ENCODE measurements around the gene SFXN5. TPM values are rescaled to one million over a fixed set of nuclear protein-coding genes. Genes with fewer than 3 reads are reported as not detected.

Gene SFXN5
- total and polyA plus RNA-seq, 2 of the 8 experiments (the other 6 are each of a cell fraction or from before 2014, with no cell fraction given): 29.3 to 33.1 TPM

- Histone ChIP-seq H3K56ac (replicated peaks; ENCODE audit: insufficient read length, low read depth, low read length) (no peak overlapping the region), H2BK120ac (replicated peaks; ENCODE audit: low read depth, low read length) (no peak overlapping the region), H3K27me3 (replicated peaks in 1 of 4; ENCODE audit: control insufficient read depth in 3 of 4, extremely low read depth in 1 of 4, insufficient read depth in 3 of 4, low read length in 3 of 4) (peaks cover 89 to 96% (median 93%) of the 10 kb centered on the region in 4 experiments), H3K14ac (ENCODE audit: insufficient read length) (no peak overlapping the region), H3K9ac (replicated peaks in 1 of 4; ENCODE audit: extremely low read depth in 1 of 4, low read depth in 3 of 4, low read length in 3 of 4) (no peak overlapping the region), H3K36me3 (ENCODE audit: control insufficient read depth in 2 of 4, insufficient read depth in 4 of 4, low read length in 3 of 4) (peaks cover 0 to 8% (median 0%) of the 10 kb centered on the region in 4 experiments; a peak in 1 of 8 replicates), H3K27ac (ENCODE audit: low read depth, low read length) (no peak overlapping the region), H3K4ac (replicated peaks; ENCODE audit: insufficient read length, low read depth, low read length) (no peak overlapping the region), H2BK12ac (ENCODE audit: low read depth, low read length) (peak overlapping the region; percentile 97; the same call in 1 of the 2 replicates), H2BK5ac (ENCODE audit: low read depth, low read length) (no peak overlapping the region), H3K79me1 (ENCODE audit: low read depth, low read length) (no peaks in the 10 kb centered on the region), H3K18ac (ENCODE audit: extremely low read depth, low read length) (peak overlapping the region; percentile 7), H3K9me3 (ENCODE audit: insufficient read depth in 2 of 2, low read depth in 1 of 2, low read length in 1 of 2) (peaks cover 0 to 4% of the 10 kb centered on the region in 2 experiments; a peak in 1 of 4 replicates), H2BK15ac (ENCODE audit: low read length) (0 out of 2 replicates have a peak overlapping the region, but pooled peaks have one; percentile 46), H4K20me1 (replicated peaks in 1 of 2; ENCODE audit: control insufficient read depth in 1 of 2, insufficient read depth in 2 of 2, low read length in 2 of 2) (peaks cover 15 to 21% of the 10 kb centered on the region in 2 experiments), H3K4me1 (replicated peaks in 1 of 4; ENCODE audit: control insufficient read depth in 3 of 4, insufficient read depth in 4 of 4, low read length in 3 of 4) (peaks cover 20 to 53% (median 28%) of the 10 kb centered on the region in 4 experiments), H4K91ac (replicated peaks; ENCODE audit: insufficient read length, low read length) (no peak overlapping the region), H3K79me2 (ENCODE audit: control insufficient read depth in 1 of 2, insufficient read depth in 2 of 2, low read length in 2 of 2) (no peaks in the 10 kb centered on the region), H3K23ac (ENCODE audit: insufficient read length) (no peak overlapping the region), H2AFZ (ENCODE audit: low read length) (no peak overlapping the region), H2AK5ac (ENCODE audit: low read depth, low read length) (no peak overlapping the region), H4K5ac (ENCODE audit: insufficient read length, low read depth, low read length) (no peak overlapping the region), H4K8ac (ENCODE audit: extremely low read depth, insufficient read depth, low read length) (no peak overlapping the region), H3K4me2 (ENCODE audit: insufficient read depth in 1 of 2, low read depth in 2 of 2, low read length in 2 of 2) (peak overlapping the region; percentile 84 to 97), H3K4me3 (ENCODE audit: extremely low read depth in 1 of 4, insufficient read depth in 2 of 4, low read depth in 3 of 4, low read length in 4 of 4) (peak overlapping the region; percentile 0 to 70 (median 36); a peak in 7 of 8 replicates), H2BK20ac (ENCODE audit: low read length) (no peak overlapping the region), H3K23me2 (ENCODE audit: low read depth, low read length) (peaks cover 24% of the 10 kb centered on the region; the same call in 1 of the 2 replicates)
- no peak for FAIRE-seq
- WGBS, 2 experiments (ENCODE audit: extremely low coverage in 1 of 2, insufficient coverage in 1 of 2, insufficient read length in 1 of 2, insufficient replicate concordance in 2 of 2, low coverage in 1 of 2, low lambda C conversion rate in 2 of 2, missing lambda C conversion rate in 1 of 2): 3% methylated on average over 59 of the region's 89 CpGs; no CpG with 5 or more reads in 1 of the 2 experiments
- ChIA-PET POLR2A (ENCODE audit: partially characterized antibody) (interaction anchor here (0.7 to 2.8 kb wide), 14 partner anchors 9 to 113 kb away, joined by 3 to 21 read pairs (median 4); partner anchors contain the start of gene SPR), CTCF (ENCODE audit: partially characterized antibody) (interaction anchor here (1.0 to 24.3 kb wide), 10 partner anchors 8 to 259 kb away, joined by 3 to 497 read pairs (median 4); partner anchors contain the start of gene SPR)
- DNase-seq (ENCODE audit: low read depth in 1 of 2, low spot score in 2 of 2): peak in 1 of 2 experiments; percentile 71
- TF ChIP-seq ZNF274 (IDR thresholded peaks at IDR 0.05; ENCODE audit: borderline replicate concordance, extremely low read depth, low read length): no peak
- TF ChIP-seq GTF2F1 (IDR thresholded peaks at IDR 0.05; ENCODE audit: borderline replicate concordance, low read depth, low read length): no peak
- TF ChIP-seq EZH2 (IDR thresholded peaks at IDR 0.05; ENCODE audit: low read depth, low read length, severe bottlenecking): peak; percentile 98
- no peak for TF ChIP-seq SP1 (IDR thresholded peaks at IDR 0.05; ENCODE audit: low read depth, low read length)
- TF ChIP-seq RFX5 (IDR thresholded peaks at IDR 0.05; ENCODE audit: borderline replicate concordance, low read depth, low read length): no peak
- TF ChIP-seq ASH2L (IDR thresholded peaks at IDR 0.05; ENCODE audit: low read length): peak; percentile 13
- TF ChIP-seq KDM4A (IDR thresholded peaks at IDR 0.05; ENCODE audit: low read depth, low read length, severe bottlenecking): peak; percentile 70
- TF ChIP-seq, protein P1, sequence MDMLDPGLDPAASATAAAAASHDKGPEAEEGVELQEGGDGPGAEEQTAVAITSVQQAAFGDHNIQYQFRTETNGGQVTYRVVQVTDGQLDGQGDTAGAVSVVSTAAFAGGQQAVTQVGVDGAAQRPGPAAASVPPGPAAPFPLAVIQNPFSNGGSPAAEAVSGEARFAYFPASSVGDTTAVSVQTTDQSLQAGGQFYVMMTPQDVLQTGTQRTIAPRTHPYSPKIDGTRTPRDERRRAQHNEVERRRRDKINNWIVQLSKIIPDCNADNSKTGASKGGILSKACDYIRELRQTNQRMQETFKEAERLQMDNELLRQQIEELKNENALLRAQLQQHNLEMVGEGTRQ (IDR thresholded peaks at IDR 0.05; ENCODE audit: low read length): no peak
- no peak for TF ChIP-seq PHF8 (conservative IDR thresholded peaks at IDR 0.05; ENCODE audit: low read depth, low read length)
- no peak for TF ChIP-seq RAD21 (IDR thresholded peaks at IDR 0.05 in 1 of 2, conservative IDR thresholded peaks at IDR 0.05 in 1 of 2; ENCODE audit: low read depth in 2 of 2, low read length in 2 of 2)
These were observed 153.5 kb downstream of the SFXN5 start for GRCh38 chr2:72917877-72918553.
